Measurements from ENCODE around the gene LRRN2.

- TF ChIP-seq ZNF274 (IDR thresholded peaks at IDR 0.05; ENCODE audit: low read depth, low read length) = no peak
- no peak for TF ChIP-seq SUZ12 (IDR thresholded peaks at IDR 0.05; ENCODE audit: extremely low read depth, insufficient read depth, insufficient read length)
- TF ChIP-seq YY1 (IDR thresholded peaks at IDR 0.05; ENCODE audit: insufficient read depth, insufficient read length) = no peak
These were observed 100.7 kb downstream of the LRRN2 start for GRCh38 chr1:204584699-204585372.

All from NT2/D1 (cell line).